H1 (cell line): ENCODE data around the gene AMH. TPM values are rescaled to one million over a fixed set of nuclear protein-coding genes. Genes with fewer than 3 reads are reported as not detected.
A peak's percentile ranks its signal among the peaks of the same experiment; 100 is the strongest.

Experiments
- ASH2L ChIP-seq: fragments of 200-600, 300-600 bp; sonication (generic); IDR thresholded peaks from one replicate; pipeline ENCODE4 v1.7.1; 2017; ENCODE audit warnings: low read length
- ATF3 ChIP-seq: IDR thresholded peaks from 2 replicates; pipeline ENCODE4 v1.6.1; 2011; ENCODE audit warnings: low read depth, mild to moderate bottlenecking, low read length; ENCODE audit not compliant: insufficient read depth
- BACH1 ChIP-seq: IDR thresholded peaks from 2 replicates; pipeline ENCODE4 v1.6.1; 2012; ENCODE audit warnings: low read length, improper control_type of control experiment
- BRCA1 ChIP-seq: IDR thresholded peaks from 2 replicates; pipeline ENCODE4 v1.6.1; 2012; ENCODE audit warnings: low read depth, low read length, improper control_type of control experiment
- CBX5 ChIP-seq: fragments of 300-800, 300-1000 bp; sonication (generic); IDR thresholded peaks from 2 replicates; pipeline ENCODE4 v1.7.1; 2016; ENCODE audit warnings: antibody characterized with exemption, low read length, low read depth
- CREB1 ChIP-seq: IDR thresholded peaks from 2 replicates; pipeline ENCODE4 v1.6.1; 2012; ENCODE audit warnings: inconsistent platforms
- CTCF ChIP-seq, 3 experiments: IDR thresholded peaks; 1 replicate in 2 of 3; 2 replicates in 1 of 3; pipeline versions ENCODE4 v1.5.1 to v1.6.1; 2011; ENCODE audit warnings: low read length in 3 of 3, mild to moderate bottlenecking in 3 of 3, inconsistent platforms in 2 of 3, low read depth in 1 of 3, moderate library complexity in 1 of 3; ENCODE audit not compliant: insufficient read depth in 1 of 3; ENCODE audit errors: control extremely low read depth in 1 of 3
- E2F6 ChIP-seq: IDR thresholded peaks from 2 replicates; pipeline ENCODE4 v1.6.1; 2012; ENCODE audit warnings: inconsistent platforms
- EGR1 ChIP-seq: IDR thresholded peaks from 2 replicates; pipeline ENCODE4 v1.6.1; 2011; ENCODE audit warnings: low read depth, low read length, borderline replicate concordance
- HDAC6 ChIP-seq: IDR thresholded peaks from one replicate; pipeline ENCODE4 v1.7.1; 2012; ENCODE audit warnings: low read depth, mild to moderate bottlenecking, inconsistent platforms, low read length, moderate library complexity
- JUND ChIP-seq: IDR thresholded peaks from 2 replicates; pipeline ENCODE4 v1.6.1; 2011; ENCODE audit warnings: mild to moderate bottlenecking, improper control_type of control experiment, low read length
- NRF1 ChIP-seq: IDR thresholded peaks from 2 replicates; pipeline ENCODE4 v1.6.1; 2011; ENCODE audit warnings: mild to moderate bottlenecking, low read depth, low read length, improper control_type of control experiment
- PHF8 ChIP-seq: fragments of 200-600 bp; sonication (generic); conservative IDR thresholded peaks from 2 replicates; pipeline ENCODE4 v1.7.1; 2012; ENCODE audit warnings: low read depth, mild to moderate bottlenecking, inconsistent platforms, low read length, moderate library complexity
- POLR2A ChIP-seq, 2 experiments: IDR thresholded peaks; 1 replicate in 1 of 2; 2 replicates in 1 of 2; pipeline ENCODE4 v1.6.1; 2011; ENCODE audit warnings: low read depth in 2 of 2, low read length in 2 of 2, mild to moderate bottlenecking in 2 of 2; ENCODE audit errors: control extremely low read depth in 1 of 2
- RAD21 ChIP-seq, 2 experiments: IDR thresholded peaks in 1 of 2; conservative IDR thresholded peaks in 1 of 2; 2 replicates each; pipeline ENCODE4 v1.6.1; 2011; ENCODE audit warnings: low read depth in 2 of 2, low read length in 2 of 2, improper control_type of control experiment in 1 of 2, inconsistent platforms in 1 of 2, mild to moderate bottlenecking in 1 of 2, moderate library complexity in 1 of 2
- RNF2 ChIP-seq: fragments of 200-900, 300-1000 bp; sonication (generic); IDR thresholded peaks from 2 replicates; pipeline ENCODE4 v1.7.1; 2016; ENCODE audit warnings: borderline replicate concordance, low read depth, mild to moderate bottlenecking, antibody characterized with exemption, low read length; ENCODE audit not compliant: poor library complexity, severe bottlenecking; ENCODE audit errors: missing control alignments
- SIN3A ChIP-seq, 2 experiments: IDR thresholded peaks in 1 of 2; conservative IDR thresholded peaks in 1 of 2; 2 replicates each; pipeline ENCODE4 v1.6.1; 2011 to 2012; ENCODE audit warnings: low read length in 2 of 2, improper control_type of control experiment in 1 of 2, low read depth in 1 of 2, mild to moderate bottlenecking in 1 of 2
- SP1 ChIP-seq: IDR thresholded peaks from 2 replicates; pipeline ENCODE4 v1.6.1; 2011; ENCODE audit warnings: low read depth, low read length
- SP2 ChIP-seq: IDR thresholded peaks from 2 replicates; pipeline ENCODE4 v1.6.1; 2012; ENCODE audit warnings: mild to moderate bottlenecking, low read length, inconsistent platforms
- TAF7 ChIP-seq: optimal IDR thresholded peaks from 2 replicates; pipeline ENCODE3; 2011; ENCODE audit warnings: low read depth, mild to moderate bottlenecking, inconsistent platforms, low read length, moderate library complexity, borderline replicate concordance
- polyA plus RNA-seq, 7 experiments: library from polyadenylated mRNA; depleted of rRNA in 3 of 7; stranded (reverse) in 5 of 7; unstranded in 2 of 7; fragments of >200 nt in 5 of 7; fragments of 200-250 nt in 2 of 7; gene quantifications; 1 replicate in 5 of 7; 2 replicates in 1 of 7; 4 replicates in 1 of 7; pipeline versions ENCODE4 v1.2.1 to v1.2.3, GENCODE V29; 2011 to 2013; ENCODE audit warnings: missing spikeins in 2 of 7, mixed read lengths in 2 of 7
- total RNA-seq: library from RNA; stranded (reverse); fragmentation: NEBNext Ultra II Directional; extraction: Animal tissue kit (Norgen Biotek cat#: 25700); gene quantifications from 2 replicates; pipeline ENCODE4 v1.2.1, GENCODE V29; 2021

AMH gene
- total and polyA plus RNA-seq, 2 of the 8 experiments (the other 6 are each of a cell fraction or from before 2014, with no cell fraction given) = 10.5 to 15.4 TPM

GRCh38 chr19:2236314-2237050 is 12.6 kb upstream of the AMH start, which contains the start of the genes PLEKHJ1 and SF3A2 (continued):
- TF ChIP-seq BRCA1 = no peak
- peak; percentile 99 for TF ChIP-seq E2F6
- TF ChIP-seq BACH1 = no peak; the same call in 1 of the 2 replicates
- TF ChIP-seq SIN3A (conservative IDR thresholded peaks at IDR 0.05 in 1 of 2, IDR thresholded peaks at IDR 0.05 in 1 of 2; ENCODE audit: low read depth in 1 of 2, low read length in 2 of 2) = peak in 1 of 2 experiments; percentile 89; a peak in 2 of 4 replicates
- peak; percentile 64 for TF ChIP-seq ASH2L
- TF ChIP-seq CBX5 = no peak
- TF ChIP-seq RAD21 (IDR thresholded peaks at IDR 0.05 in 1 of 2, conservative IDR thresholded peaks at IDR 0.05 in 1 of 2; ENCODE audit: low read depth in 2 of 2, low read length in 2 of 2) = peak; percentile 86 to 91
- peak; percentile 91 for TF ChIP-seq PHF8
- TF ChIP-seq CTCF (IDR thresholded peaks at IDR 0.05; ENCODE audit: control extremely low read depth in 1 of 3, insufficient read depth in 1 of 3, low read depth in 1 of 3, low read length in 3 of 3) = peak; percentile 93 to 100 (median 97)
- TF ChIP-seq NRF1 = peak; percentile 79
- TF ChIP-seq CREB1 = peak; percentile 48
- no peak for TF ChIP-seq SP2
- peak; percentile 99 for TF ChIP-seq EGR1
- TF ChIP-seq SP1 = no peak
- peak; percentile 63 for TF ChIP-seq TAF7
- TF ChIP-seq HDAC6 = no peak
- TF ChIP-seq ATF3 = peak; percentile 21; the same call in 1 of the 2 replicates
- TF ChIP-seq POLR2A (IDR thresholded peaks at IDR 0.05; ENCODE audit: control extremely low read depth in 1 of 2, low read depth in 2 of 2, low read length in 2 of 2) = peak; percentile 77 to 90
- no peak for TF ChIP-seq RNF2
- peak; percentile 84; the same call in 1 of the 2 replicates for TF ChIP-seq JUND
